GM19397 (cell line): ENCODE results near the gene SPAG9.

Experiments
- ATAC-seq: cut with Tn5 transposase; IDR thresholded peaks from one replicate; pipeline ENCODE4 v1.9.1; 2021; ENCODE audit warnings: mild to moderate bottlenecking, moderate library complexity; ENCODE audit not compliant: unreplicated experiment

Gene SPAG9

GRCh38 chr17:51044976-51045375, 75.7 kb downstream of the SPAG9 start:
- ATAC-seq: no peak

- no peak for ATAC-seq
These were observed 84.6 kb downstream of the SPAG9 start for GRCh38 chr17:51036084-51036483.

- no peak for ATAC-seq
These were observed 85.2 kb downstream of the SPAG9 start for GRCh38 chr17:51035431-51035830.

- no peak for ATAC-seq
These were observed 85.9 kb downstream of the SPAG9 start for GRCh38 chr17:51034800-51035199.

- ATAC-seq: no peak
These were observed 87.8 kb downstream of the SPAG9 start for GRCh38 chr17:51032850-51033249.

GRCh38 chr17:51029568-51030463, 90.9 kb downstream of the SPAG9 start:
- no peak for ATAC-seq

- ATAC-seq: no peak
These were observed 91.5 kb downstream of the SPAG9 start for GRCh38 chr17:51029142-51029541.

- no peak for ATAC-seq
These were observed 92.3 kb downstream of the SPAG9 start for GRCh38 chr17:51028176-51028863.

GRCh38 chr17:51018541-51018940, 102.1 kb downstream of the SPAG9 start:
- no peak for ATAC-seq

GRCh38 chr17:51017270-51017669, 103.4 kb downstream of the SPAG9 start:
- no peak for ATAC-seq

GRCh38 chr17:51016099-51016498, 104.6 kb downstream of the SPAG9 start:
- ATAC-seq: no peak

- ATAC-seq: no peak
These were observed 105.5 kb downstream of the SPAG9 start for GRCh38 chr17:51015145-51015558.

GRCh38 chr17:51014129-51014528, 106.5 kb downstream of the SPAG9 start:
- ATAC-seq: no peak

GRCh38 chr17:51013322-51013721, 107.3 kb downstream of the SPAG9 start:
- no peak for ATAC-seq

- no peak for ATAC-seq
These were observed 108.1 kb downstream of the SPAG9 start for GRCh38 chr17:51012538-51012937.

- ATAC-seq: no peak
These were observed 110.4 kb downstream of the SPAG9 start for GRCh38 chr17:51010173-51010675.

- ATAC-seq: no peak
These were observed 114.1 kb downstream of the SPAG9 start for GRCh38 chr17:51006601-51007000.

GRCh38 chr17:51005768-51006167, 114.9 kb downstream of the SPAG9 start:
- no peak for ATAC-seq

GRCh38 chr17:51004249-51004648, 116.4 kb downstream of the SPAG9 start:
- ATAC-seq: no peak

GRCh38 chr17:51000835-51001638, 119.6 kb downstream of the SPAG9 start:
- ATAC-seq: no peak

GRCh38 chr17:50995668-50996067, 125.0 kb downstream of the SPAG9 start:
- ATAC-seq: no peak
